SK-N-SH (cell line): ENCODE results near the gene KIF12.

Source experiments
- CHD2 ChIP-seq: fragments of 150-350 bp; IDR thresholded peaks from 2 replicates; pipeline ENCODE4 v1.6.1; 2018; ENCODE audit warnings: low read length; ENCODE audit not compliant: partially characterized antibody
- CTCF ChIP-seq: fragments of 200-600 bp; sonication (generic); IDR thresholded peaks from 2 replicates; pipeline ENCODE4 v1.6.1; 2017; ENCODE audit warnings: antibody characterized with exemption, mild to moderate bottlenecking, moderate library complexity
- EP300 ChIP-seq, 2 experiments: IDR thresholded peaks; 2 replicates each; pipeline versions ENCODE4 v1.4.0 to v1.6.1; 2012; ENCODE audit warnings: borderline replicate concordance in 1 of 2, low read depth in 1 of 2, low read length in 1 of 2
- EZH2phosphoT487 ChIP-seq: fragments of 200-600 bp; sonication (generic); IDR thresholded peaks from 2 replicates; pipeline ENCODE4 v1.6.1; 2017; ENCODE audit warnings: low read depth, mixed run types, mild to moderate bottlenecking, antibody characterized with exemption, moderate library complexity, borderline replicate concordance
- FOXJ3 ChIP-seq: sonication (generic); formaldehyde crosslinking; IDR thresholded peaks from 2 replicates; pipeline ENCODE4 v1.5.1; 2020; ENCODE audit warnings: mild to moderate bottlenecking, missing genetic modification reagents
- MAX ChIP-seq: IDR thresholded peaks from 2 replicates; pipeline ENCODE4 v1.4.0; 2012; ENCODE audit warnings: low read depth
- MEF2A ChIP-seq: IDR thresholded peaks from 2 replicates; pipeline ENCODE4 v1.4.0; 2012; ENCODE audit warnings: low read depth, borderline replicate concordance
- MXI1 ChIP-seq: IDR thresholded peaks from 2 replicates; pipeline ENCODE4 v1.6.1; 2012; ENCODE audit warnings: mild to moderate bottlenecking, low read depth, low read length, improper control_type of control experiment
- NFIC ChIP-seq: IDR thresholded peaks from 2 replicates; pipeline ENCODE4 v1.4.0; 2012; ENCODE audit warnings: borderline replicate concordance
- POLR2AphosphoS5 ChIP-seq: IDR thresholded peaks from 2 replicates; pipeline ENCODE4 v1.6.1; 2012; ENCODE audit warnings: low read depth, low read length
- SMC3 ChIP-seq: IDR thresholded peaks from 2 replicates; pipeline ENCODE4 v1.6.1; 2012; ENCODE audit warnings: low read depth, low read length, improper control_type of control experiment
- TAF1 ChIP-seq: IDR thresholded peaks from 2 replicates; pipeline ENCODE4 v1.6.1; 2012; ENCODE audit warnings: low read depth, mild to moderate bottlenecking, low read length, moderate library complexity, borderline replicate concordance
- TEAD4 ChIP-seq: IDR thresholded peaks from 2 replicates; pipeline ENCODE4 v1.4.0; 2012; ENCODE audit warnings: mild to moderate bottlenecking, borderline replicate concordance; ENCODE audit not compliant: insufficient read depth

GRCh38 chr9:114134827-114135396 is 35.8 kb upstream of the KIF12 start:
- TF ChIP-seq MAX (no peak), TAF1 (no peak), CTCF (no peak), SMC3 (no peak), CHD2 (no peak), FOXJ3 (no peak), EP300 (IDR thresholded peaks at IDR 0.05; ENCODE audit: borderline replicate concordance in 1 of 2, low read depth in 1 of 2, low read length in 1 of 2) (no peak), TEAD4 (no peak), MEF2A (no peak), POLR2AphosphoS5 (no peak), NFIC (no peak), EZH2phosphoT487 (no peak), MXI1 (no peak)
